ENCODE measurements around the gene MAMDC4. TPM values are rescaled to one million over a fixed set of nuclear protein-coding genes. Genes with fewer than 3 reads are reported as not detected.

Gene MAMDC4
- polyA plus RNA-seq, 1 donor (not counting 4 experiments of a cell fraction or from before 2014, with no cell fraction given): 0.49 TPM

DNA sequence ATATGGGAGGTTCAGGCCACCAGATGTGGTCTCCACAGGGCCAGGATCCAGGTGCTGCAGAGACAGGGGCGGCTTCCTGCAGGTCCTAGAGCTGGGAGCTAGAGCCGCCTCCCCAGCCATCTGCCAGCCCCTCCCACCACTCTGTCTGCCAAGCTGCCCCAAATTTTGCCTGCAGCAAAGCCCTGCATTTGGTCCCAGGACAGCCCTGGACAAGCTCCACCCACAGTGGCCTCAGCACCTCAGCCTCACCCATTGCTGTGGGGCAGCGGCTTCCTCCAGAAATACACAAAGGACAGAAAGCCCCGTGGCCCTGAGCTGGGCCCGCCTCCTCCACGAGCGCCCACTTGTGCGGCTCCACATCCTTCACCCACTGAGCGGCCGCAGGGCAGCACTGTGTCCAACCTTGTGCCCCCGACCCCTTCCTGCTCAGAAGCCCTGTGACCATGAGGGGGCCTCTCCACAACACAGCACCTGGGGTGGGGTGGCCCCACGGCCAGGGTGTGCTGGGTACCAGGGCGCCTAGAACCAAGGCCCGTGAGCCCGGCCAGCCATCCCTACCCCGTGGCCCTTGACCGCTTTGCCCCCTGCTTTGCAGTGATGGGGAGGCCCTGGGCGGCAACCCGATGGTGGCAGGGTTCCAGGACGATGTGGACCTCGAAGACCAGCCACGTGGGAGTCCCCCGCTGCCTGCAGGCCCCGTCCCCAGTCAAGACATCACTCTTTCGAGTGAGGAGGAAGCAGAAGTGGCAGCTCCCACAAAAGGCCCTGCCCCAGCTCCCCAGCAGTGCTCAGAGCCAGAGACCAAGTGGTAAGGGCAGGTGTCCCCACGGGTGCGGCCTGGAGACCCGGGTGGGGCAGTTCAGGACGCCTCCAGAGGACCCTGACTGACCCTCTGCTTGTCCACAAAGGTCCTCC, 13.6 kb upstream of the MAMDC4 start:
- Histone ChIP-seq H3K27ac (ENCODE audit: control insufficient read depth, insufficient read depth, low read length) (no peak overlapping the region), H4K20me1 (ENCODE audit: control insufficient read depth, extremely low read depth, insufficient read depth, low read length) (no peaks in the 10 kb centered on the region), H3K4me3 (ENCODE audit: control insufficient read depth in 2 of 3, extremely low read depth in 1 of 3, insufficient read depth in 2 of 3, low read depth in 1 of 3, low read length in 3 of 3) (no peak overlapping the region), H3K4me2 (ENCODE audit: control insufficient read depth, extremely low read depth, insufficient read depth, low read depth, low read length) (no peak overlapping the region), H3K9me3 (ENCODE audit: control insufficient read depth, low read depth, low read length) (no peaks in the 10 kb centered on the region), H3K9ac (ENCODE audit: control insufficient read depth, extremely low read depth, insufficient read depth, low read length) (no peak overlapping the region), H3K79me2 (ENCODE audit: control insufficient read depth, insufficient read depth, low read length) (no peaks in the 10 kb centered on the region), H3K27me3 (ENCODE audit: control insufficient read depth, extremely low read depth, insufficient read depth, low read length) (no peaks in the 10 kb centered on the region), H2AFZ (ENCODE audit: control insufficient read depth, low read length) (no peak overlapping the region), H3K9me1 (ENCODE audit: control insufficient read depth, extremely low read depth, insufficient read depth, low read length) (no peaks in the 10 kb centered on the region), H3K36me3 (ENCODE audit: control insufficient read depth in 2 of 2, extremely low read depth in 1 of 2, insufficient read depth in 2 of 2, low read length in 2 of 2) (peaks cover 0 to 12% of the 10 kb centered on the region in 2 experiments), H3K4me1 (ENCODE audit: control insufficient read depth, extremely low read depth, insufficient read depth, low read length) (peaks cover 9% of the 10 kb centered on the region)
- DNase-seq (ENCODE audit: low read depth, low spot score): no peak
- FAIRE-seq: no peak
- no peak for TF ChIP-seq EZH2 (IDR thresholded peaks at IDR 0.05; ENCODE audit: low read length)
- TF ChIP-seq, protein P1, sequence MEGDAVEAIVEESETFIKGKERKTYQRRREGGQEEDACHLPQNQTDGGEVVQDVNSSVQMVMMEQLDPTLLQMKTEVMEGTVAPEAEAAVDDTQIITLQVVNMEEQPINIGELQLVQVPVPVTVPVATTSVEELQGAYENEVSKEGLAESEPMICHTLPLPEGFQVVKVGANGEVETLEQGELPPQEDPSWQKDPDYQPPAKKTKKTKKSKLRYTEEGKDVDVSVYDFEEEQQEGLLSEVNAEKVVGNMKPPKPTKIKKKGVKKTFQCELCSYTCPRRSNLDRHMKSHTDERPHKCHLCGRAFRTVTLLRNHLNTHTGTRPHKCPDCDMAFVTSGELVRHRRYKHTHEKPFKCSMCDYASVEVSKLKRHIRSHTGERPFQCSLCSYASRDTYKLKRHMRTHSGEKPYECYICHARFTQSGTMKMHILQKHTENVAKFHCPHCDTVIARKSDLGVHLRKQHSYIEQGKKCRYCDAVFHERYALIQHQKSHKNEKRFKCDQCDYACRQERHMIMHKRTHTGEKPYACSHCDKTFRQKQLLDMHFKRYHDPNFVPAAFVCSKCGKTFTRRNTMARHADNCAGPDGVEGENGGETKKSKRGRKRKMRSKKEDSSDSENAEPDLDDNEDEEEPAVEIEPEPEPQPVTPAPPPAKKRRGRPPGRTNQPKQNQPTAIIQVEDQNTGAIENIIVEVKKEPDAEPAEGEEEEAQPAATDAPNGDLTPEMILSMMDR (optimal IDR thresholded peaks at IDR 0.05 in 1 of 3, IDR thresholded peaks at IDR 0.05 in 1 of 3, conservative IDR thresholded peaks at IDR 0.05 in 1 of 3; ENCODE audit: extremely low read depth in 1 of 3, insufficient read depth in 2 of 3, low read length in 3 of 3): no peak
- dilution Hi-C loops (cut with MboI; ENCODE audit: extremely low pct_ligation_motif_present, low sequenced_read_pairs): no loop called here

DNA sequence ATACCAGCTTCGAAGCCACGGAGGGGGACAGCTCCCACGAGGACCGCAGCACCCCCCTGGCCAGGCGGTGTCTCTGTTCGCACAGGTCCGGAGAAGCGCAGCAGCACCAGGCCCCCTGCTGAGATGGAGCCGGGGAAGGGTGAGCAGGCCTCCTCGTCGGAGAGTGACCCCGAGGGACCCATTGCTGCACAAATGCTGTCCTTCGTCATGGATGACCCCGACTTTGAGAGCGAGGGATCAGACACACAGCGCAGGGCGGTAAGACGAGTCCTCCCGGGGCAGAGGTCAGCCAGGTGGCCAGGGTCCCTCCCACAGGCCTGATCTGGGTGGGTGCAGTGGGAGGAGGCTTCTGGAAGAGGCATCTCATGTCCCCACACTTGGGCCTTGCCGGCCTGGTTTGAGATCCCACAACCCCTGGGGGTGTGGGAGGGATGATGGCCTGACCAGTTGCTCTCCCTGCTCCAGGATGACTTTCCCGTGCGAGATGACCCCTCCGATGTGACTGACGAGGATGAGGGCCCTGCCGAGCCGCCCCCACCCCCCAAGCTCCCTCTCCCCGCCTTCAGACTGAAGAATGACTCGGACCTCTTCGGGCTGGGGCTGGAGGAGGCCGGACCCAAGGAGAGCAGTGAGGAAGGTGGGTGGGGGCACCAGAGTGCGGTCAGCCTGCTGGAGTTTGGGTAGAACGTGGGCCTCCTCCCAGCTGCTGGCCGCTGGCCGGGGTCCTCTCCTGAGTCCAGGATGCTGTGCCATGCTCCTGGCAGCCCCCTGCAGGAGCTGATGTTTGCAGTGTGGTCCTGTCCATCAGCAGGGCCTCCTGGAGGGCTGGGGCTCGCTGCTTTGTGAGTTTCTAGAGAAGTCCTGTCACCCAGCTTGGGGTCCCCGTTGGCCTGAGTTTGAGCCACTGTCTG, 12.7 kb upstream of the MAMDC4 start:
- Histone ChIP-seq H3K27ac (ENCODE audit: control insufficient read depth, insufficient read depth, low read length) (no peak overlapping the region), H3K9me1 (ENCODE audit: control insufficient read depth, extremely low read depth, insufficient read depth, low read length) (no peaks in the 10 kb centered on the region), H3K9me3 (ENCODE audit: control insufficient read depth, low read depth, low read length) (no peaks in the 10 kb centered on the region), H3K4me3 (ENCODE audit: control insufficient read depth in 2 of 3, extremely low read depth in 1 of 3, insufficient read depth in 2 of 3, low read depth in 1 of 3, low read length in 3 of 3) (no peak overlapping the region), H3K79me2 (ENCODE audit: control insufficient read depth, insufficient read depth, low read length) (no peaks in the 10 kb centered on the region), H4K20me1 (ENCODE audit: control insufficient read depth, extremely low read depth, insufficient read depth, low read length) (no peaks in the 10 kb centered on the region), H3K27me3 (ENCODE audit: control insufficient read depth, extremely low read depth, insufficient read depth, low read length) (peaks cover 7% of the 10 kb centered on the region), H2AFZ (ENCODE audit: control insufficient read depth, low read length) (no peak overlapping the region), H3K4me1 (ENCODE audit: control insufficient read depth, extremely low read depth, insufficient read depth, low read length) (peaks cover 9% of the 10 kb centered on the region), H3K9ac (ENCODE audit: control insufficient read depth, extremely low read depth, insufficient read depth, low read length) (no peak overlapping the region), H3K4me2 (ENCODE audit: control insufficient read depth, extremely low read depth, insufficient read depth, low read depth, low read length) (no peak overlapping the region), H3K36me3 (ENCODE audit: control insufficient read depth in 2 of 2, extremely low read depth in 1 of 2, insufficient read depth in 2 of 2, low read length in 2 of 2) (peaks cover 0 to 12% of the 10 kb centered on the region in 2 experiments)
- no peak for FAIRE-seq
- no peak for DNase-seq (ENCODE audit: low read depth, low spot score)
- dilution Hi-C loops (cut with MboI; ENCODE audit: extremely low pct_ligation_motif_present, low sequenced_read_pairs): no loop called here
- TF ChIP-seq, protein P1 (optimal IDR thresholded peaks at IDR 0.05 in 1 of 3, IDR thresholded peaks at IDR 0.05 in 1 of 3, conservative IDR thresholded peaks at IDR 0.05 in 1 of 3; ENCODE audit: extremely low read depth in 1 of 3, insufficient read depth in 2 of 3, low read length in 3 of 3): no peak
- no peak for TF ChIP-seq EZH2 (IDR thresholded peaks at IDR 0.05; ENCODE audit: low read length)

All from keratinocyte (primary cell).